Middle frontal gyrus (tissue), 1 donor: Measurements from ENCODE around the gene ZDHHC14.
"Not testable (repeated sequence)": the region's sequence is repeated elsewhere in the genome, so short reads cannot be mapped to it uniquely, and the experiment has no call there.

ENCODE experiments used
- DNase-seq: peaks from one replicate; pipeline ENCODE4 v3.0.0-alpha.2; 2015; ENCODE audit warnings: low spot score; ENCODE audit errors: extremely low spot score

ZDHHC14 gene

DNA sequence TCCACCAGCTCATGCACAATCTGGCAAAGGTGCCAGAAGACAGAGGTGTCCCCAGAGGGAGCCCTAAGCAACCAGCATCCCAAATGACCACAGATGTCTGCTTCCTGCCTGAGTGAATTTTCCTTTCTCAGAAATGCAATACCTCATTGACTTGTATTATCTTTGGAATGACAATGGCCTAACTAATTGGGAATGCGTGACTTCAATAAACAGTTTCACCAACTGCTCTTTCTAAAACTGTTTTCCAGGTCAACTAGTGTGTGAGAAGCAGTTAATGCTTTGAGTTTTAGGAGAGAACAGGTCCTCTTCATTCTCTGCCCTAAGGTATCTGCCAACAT lies 333.1 kb downstream of the ZDHHC14 start:
- no peak for DNase-seq

DNA sequence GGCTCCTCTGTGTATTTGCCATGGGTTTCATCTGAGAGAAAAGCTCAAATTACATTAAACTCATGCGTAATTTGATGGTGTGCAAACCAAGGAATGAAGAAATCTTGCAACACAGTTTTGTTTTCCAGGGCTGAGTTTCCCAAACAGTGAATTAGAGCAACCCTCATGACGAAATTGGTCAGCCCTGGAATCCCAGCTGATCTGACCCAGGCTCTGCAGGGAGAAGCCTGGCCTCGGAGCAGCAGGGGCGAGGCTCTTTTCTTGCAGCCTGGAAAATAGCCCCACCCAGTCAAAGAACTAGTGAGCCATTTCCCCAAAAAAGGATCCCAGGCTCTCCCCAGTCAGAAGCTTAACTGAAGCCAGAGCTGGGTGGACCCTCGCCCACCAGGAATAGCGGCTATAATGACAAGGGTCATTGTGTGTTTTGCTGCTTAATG lies 334.8 kb downstream of the ZDHHC14 start:
- DNase-seq = no peak

DNA sequence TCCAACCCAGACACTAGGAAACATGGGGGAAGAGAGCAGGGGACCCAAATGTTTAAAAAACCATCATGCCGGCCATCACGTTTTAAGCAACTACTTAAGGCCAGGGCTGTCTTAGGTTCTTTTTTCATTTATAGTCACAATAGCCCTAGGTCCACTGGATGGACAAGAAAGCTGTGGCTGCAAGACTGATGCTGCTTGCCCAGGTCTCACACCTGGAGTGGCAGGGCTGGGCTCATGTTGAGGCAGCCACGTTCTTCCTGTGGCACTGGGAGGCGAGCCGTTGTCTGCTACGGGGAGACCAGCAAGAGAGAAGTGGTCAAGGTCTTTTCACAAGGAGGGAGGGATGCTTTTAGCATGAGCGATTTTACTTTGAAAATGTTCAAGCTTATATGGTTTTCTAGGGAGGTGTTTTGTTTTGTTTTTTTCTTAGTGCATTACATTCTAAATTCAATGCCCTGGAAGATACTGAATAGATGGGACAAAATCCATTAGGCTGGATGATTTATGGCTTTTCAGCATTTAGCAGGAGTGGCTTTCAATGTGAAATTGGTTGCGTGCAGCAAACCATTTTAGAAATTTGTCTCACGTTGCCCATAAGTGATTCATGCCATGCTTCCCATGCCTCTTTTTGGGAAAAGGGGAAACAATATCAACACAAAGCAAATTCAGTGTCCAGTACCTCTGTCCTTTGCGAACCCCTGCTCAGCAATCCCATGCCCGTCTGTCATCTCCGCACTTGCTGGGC lies 335.4 kb downstream of the ZDHHC14 start:
- no peak for DNase-seq

DNA sequence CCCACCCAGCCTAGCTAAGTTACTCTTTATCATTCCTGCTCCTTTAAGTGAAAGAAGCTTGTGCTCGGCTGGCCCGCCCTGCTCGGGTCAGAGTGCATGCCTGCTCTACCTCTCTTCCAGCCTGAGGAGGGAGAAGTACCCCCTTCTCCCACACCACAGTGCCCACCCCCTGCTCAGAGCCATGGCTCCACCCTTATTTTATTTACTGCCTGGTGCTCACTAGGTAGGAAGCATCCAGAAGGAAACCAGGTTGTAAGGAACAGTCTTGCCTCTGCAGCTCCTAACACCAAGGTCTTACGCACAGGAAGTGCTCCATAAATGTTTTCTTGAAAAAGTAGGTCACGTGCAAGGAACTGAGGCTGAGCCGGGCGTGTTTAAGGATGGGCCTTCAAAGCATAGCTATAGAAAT lies 336.4 kb downstream of the ZDHHC14 start:
- no peak for DNase-seq

DNA sequence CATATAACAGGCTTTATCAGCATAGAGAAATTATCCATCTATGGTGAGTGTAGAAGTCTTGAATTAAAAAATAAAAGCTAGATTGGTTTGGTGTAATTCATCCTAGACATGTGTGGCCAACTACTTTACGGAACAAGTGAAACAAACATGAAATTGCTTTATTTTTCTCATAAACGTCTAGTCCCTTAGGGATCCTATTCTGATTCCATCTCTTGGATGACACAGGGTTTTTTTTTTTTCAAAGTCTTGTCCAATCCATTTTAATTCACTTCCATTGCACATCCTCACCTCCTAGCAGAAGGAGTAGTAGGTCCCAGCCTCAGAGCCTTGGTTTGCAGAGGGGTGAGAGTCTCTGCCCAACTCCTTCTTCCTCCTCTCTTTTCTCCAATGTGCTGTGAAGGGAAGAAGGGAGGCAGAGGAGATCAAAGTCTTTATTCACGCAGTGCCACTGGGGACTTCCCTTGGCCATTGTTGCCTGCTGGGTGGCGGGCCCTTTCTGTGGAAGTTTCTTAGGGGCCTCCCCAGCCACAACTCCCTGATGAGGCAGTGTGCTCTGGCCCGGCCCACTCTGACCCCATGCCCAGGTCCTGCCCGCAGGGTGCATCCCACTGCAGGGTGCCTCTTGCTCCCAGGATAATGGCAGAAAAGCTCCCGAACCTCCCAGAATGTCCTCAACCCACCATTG lies 337.7 kb downstream of the ZDHHC14 start:
- DNase-seq = no peak

DNA sequence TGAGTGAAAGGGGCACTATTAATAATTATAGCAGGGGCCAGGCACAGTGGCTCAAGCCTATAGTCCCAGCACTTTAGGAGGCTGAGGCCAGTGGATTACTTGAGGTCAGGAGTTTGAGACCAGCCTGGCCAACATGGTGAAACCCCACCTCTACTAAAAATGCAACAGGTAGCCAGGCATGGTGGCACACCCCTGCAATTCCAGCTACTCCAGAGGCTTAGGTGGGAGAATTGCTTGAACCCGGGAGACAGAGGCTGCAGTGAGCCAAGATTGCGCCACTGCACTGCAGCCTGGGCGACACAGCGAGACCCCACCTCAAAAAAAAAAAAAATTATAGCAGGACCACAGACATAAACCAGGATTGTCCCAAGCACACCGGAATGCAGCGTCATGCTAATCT lies 340.0 kb downstream of the ZDHHC14 start:
- DNase-seq = not testable (repeated sequence)

DNA sequence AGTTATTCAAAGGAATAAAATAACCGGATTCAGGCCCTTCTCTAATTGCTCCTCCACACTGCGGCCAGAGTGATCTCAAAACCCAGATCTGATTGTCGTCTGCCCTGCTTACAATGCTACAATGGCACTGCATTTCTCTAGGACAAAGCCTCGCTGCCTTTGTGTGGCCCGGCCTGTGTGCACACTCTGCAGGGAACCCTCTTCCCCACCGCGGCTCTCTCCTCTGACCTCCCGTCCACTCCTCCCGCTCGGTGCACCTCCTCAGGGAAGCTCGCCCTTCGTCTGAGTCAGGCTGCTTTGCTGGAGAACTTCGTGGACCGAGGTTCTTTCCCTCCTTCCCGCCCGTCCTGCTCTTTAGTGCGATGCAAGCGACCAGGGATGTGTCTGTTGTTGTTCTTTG lies 340.4 kb downstream of the ZDHHC14 start:
- no peak for DNase-seq

DNA sequence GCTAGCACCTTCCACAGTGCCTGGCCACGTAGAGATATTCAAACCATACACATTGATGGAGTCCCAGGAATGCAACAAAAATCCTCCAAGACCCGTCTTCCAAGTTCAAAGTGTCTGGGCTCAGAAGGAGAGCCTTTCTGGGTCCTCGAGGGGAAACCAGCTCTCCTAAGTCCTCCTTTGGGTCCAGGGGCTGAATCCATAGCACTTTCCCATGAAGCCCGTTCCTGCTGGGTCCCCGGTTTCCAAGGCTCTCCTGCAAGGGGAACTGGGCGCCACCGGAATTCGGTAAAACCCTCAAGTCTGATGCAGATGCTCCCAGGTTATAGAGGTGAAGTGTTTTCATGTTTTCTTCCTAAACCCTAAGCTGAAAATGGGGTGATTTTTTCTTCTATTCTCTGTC lies 340.8 kb downstream of the ZDHHC14 start:
- no peak for DNase-seq

DNA sequence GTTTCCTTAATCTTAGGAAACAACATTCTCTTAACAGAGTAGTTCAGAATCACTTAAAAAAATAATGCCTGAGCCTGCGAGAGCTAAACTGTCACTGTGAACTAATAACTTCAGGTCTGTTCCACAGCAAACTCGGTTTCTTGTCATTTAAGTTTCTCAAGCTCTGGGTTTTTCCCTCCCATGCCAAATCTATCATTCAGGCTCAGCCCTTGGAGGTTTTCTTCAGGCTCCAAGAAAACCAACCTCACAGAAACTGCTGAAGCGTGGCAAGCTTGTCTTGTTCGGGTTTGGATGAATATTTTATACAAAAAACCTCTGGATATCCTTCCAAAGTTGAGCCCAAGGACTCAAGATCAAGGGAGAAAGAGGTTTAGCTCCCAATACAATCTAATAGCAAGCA lies 342.4 kb downstream of the ZDHHC14 start:
- no peak for DNase-seq

DNA sequence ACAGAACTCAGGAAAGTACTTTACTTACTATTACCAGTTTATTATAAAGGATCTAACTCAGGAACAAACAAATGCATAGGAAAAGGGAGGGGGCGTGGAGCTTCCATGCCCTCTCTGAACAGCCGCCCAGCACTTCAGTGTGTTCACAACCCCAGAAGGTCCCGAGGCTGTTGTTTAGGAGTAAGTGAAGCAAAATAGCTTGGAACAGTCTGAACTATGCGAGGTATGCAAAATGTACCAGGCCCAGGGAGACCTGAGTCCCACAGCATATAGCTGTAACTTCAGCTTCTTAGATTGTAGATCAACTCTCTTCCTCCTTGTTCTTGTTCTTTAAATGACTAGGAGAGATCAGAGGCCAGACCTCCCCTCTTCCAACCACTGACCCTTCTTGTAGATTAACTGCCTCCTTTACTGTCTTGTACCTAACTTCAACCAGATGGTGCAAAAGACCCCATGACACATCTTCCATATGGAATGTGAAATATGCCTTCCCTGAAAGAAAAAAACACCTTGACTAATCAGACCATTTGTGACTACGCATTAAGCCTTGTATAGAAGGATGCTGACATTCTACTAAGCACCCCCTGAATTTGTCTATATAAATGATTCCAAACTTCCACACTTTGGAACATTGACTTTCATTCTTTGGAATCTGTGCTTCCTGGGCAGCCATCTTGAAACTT lies 343.3 kb downstream of the ZDHHC14 start:
- no peak for DNase-seq

DNA sequence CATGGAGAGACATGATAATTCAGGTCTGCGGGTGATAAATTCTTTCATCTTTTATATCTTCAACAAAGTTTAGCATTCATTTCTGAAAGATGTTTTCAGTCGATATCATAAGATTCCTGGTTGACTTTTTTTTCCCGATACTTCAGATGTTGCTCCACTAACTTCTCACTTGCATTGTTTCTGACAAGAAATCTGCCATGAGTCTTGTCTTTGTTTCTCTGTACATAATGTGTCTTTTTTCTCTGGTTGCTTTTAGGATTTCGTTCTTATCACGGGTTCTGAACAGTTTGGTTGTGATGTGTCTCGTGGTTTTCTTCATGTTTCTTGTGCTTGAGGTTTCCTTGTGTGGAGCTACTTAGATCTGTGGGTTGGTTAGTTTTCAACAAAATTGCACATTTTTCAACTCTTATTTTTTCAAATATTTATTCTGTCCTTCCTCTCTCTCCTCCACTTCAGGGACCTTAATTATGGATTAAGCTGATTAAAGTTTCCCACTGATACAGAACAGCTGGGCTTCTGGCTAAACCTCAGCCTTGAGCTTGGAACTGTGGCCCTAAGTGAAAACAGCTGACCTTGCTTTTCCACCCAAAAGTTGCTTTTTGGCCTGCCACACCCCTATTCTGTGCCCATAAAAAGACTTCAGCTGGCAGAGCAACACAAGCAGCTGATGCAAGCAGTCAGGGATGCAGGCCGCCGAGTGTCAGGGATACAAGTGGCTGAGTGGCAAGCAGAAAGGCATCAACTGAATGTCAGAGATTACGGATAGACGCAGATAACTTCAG lies 344.2 kb downstream of the ZDHHC14 start:
- no peak for DNase-seq

DNA sequence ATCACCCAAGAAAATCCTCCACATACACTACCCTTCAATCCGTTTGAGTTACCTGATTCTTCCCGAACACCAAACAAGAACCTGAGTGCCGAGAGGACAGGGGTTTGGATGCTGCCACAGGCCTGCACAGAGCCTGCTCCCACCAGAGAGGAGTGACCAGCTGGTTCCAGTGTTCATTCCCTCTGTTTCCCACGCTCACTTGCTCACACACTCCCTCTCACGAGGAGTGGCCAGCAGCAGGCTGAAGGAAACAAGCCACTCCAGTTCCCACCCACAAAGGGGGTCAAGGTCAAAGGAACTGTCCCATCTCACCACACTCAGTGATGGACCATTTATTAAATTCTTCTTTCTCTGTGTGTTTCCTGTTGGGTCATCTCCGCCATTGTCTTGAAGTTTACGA lies 344.8 kb downstream of the ZDHHC14 start:
- DNase-seq = no peak

DNA sequence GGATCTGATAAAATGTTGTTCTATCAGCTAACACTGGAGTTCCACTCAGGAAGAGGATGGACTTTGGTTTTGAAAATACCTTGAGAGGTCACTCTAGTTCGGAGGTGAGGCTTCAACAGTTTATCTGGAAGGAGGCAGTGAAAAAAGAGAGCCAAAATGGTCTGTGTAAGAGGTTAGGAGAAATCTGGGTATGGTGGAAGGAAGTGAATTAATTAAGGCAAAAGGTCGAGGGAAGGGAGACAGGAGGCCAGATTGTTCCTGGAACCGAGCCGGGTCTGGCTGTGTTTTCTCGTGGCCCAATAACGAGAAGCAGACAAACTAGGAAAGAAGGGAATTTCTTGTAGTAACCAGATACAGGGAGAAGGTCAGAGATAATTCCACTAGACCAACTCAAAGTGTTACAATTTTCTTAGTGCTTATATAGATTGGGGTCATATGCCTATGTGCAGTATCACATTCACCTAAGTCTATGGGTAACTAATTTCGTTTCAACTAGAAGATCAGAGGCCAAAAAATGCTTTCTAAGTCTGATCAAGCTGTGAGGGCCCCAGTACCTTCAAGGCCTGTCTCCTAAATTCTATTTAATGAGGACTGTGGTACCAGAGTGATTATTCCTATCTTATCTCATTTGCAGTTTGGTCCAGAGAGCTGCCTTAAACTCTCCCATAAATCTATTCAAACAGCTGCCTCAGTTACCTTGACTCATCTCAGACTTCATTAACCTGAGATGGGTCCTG lies 346.1 kb downstream of the ZDHHC14 start:
- no peak for DNase-seq
